ENCODE results near the gene CTNNAL1. TPM values are rescaled to one million over a fixed set of nuclear protein-coding genes. Genes with fewer than 3 reads are reported as not detected.
"Not testable (repeated sequence)": the region's sequence is repeated elsewhere in the genome, so short reads cannot be mapped to it uniquely, and the experiment has no call there.

Gene CTNNAL1
- total and polyA plus RNA-seq, 2 donors (not counting 3 experiments of a cell fraction or from before 2014, with no cell fraction given), result 29.5 to 76.2 TPM

GRCh38 chr9:109060191-109060590, 46.9 kb upstream of the CTNNAL1 start:
- Histone ChIP-seq H3K9me1 (replicated peaks; ENCODE audit: control insufficient read depth, extremely low read depth, insufficient read depth, low read length) (no peaks in the 10 kb centered on the region), H4K20me1 (replicated peaks; ENCODE audit: control insufficient read depth, extremely low read depth, insufficient read depth, low read length) (no peaks in the 10 kb centered on the region), H3K27ac (ENCODE audit: insufficient read depth, low read depth, low read length) (no peak overlapping the region), H3K9ac (replicated peaks; ENCODE audit: extremely low read depth, insufficient read depth, low read length) (no peak overlapping the region), H3K4me2 (ENCODE audit: insufficient read depth, low read length) (no peak overlapping the region), H3K27me3 (ENCODE audit: control insufficient read depth in 2 of 2, insufficient read depth in 2 of 2, low read length in 2 of 2) (no peaks in the 10 kb centered on the region), H3K4me1 (ENCODE audit: control insufficient read depth, extremely low read depth, insufficient read depth, low read length) (peaks cover 3% of the 10 kb centered on the region), H3K4me3 (replicated peaks in 1 of 3; ENCODE audit: insufficient read depth in 1 of 3, low read depth in 1 of 3, low read length in 3 of 3) (no peak overlapping the region), H2AFZ (ENCODE audit: low read depth, low read length) (no peak overlapping the region), H3K79me2 (ENCODE audit: control insufficient read depth, insufficient read depth, low read length) (no peaks in the 10 kb centered on the region), H3K36me3 (ENCODE audit: control insufficient read depth in 2 of 2, extremely low read depth in 1 of 2, insufficient read depth in 2 of 2, low read length in 2 of 2) (peaks cover 11 to 15% of the 10 kb centered on the region in 2 experiments), H3K9me3 (replicated peaks; ENCODE audit: control insufficient read depth, insufficient read depth, low read length) (no peaks in the 10 kb centered on the region)
- FAIRE-seq, result no peak
- DNase-seq (ENCODE audit: low read depth, low spot score), result no peak
- dilution Hi-C loops (cut with MboI; ENCODE audit: extremely low pct_ligation_motif_present, low sequenced_read_pairs) (no loop called here), intact Hi-C loops (cut with micrococcal nuclease) (no loop called here)
- no peak for TF ChIP-seq GATA2 (IDR thresholded peaks at IDR 0.05; ENCODE audit: insufficient read depth, insufficient read length, low read depth, low read length)
- no peak for TF ChIP-seq POLR2A (IDR thresholded peaks at IDR 0.05; ENCODE audit: low read depth, low read length)
- TF ChIP-seq MYC (IDR thresholded peaks at IDR 0.05; ENCODE audit: low read depth, low read length), result no peak
- TF ChIP-seq POLR2AphosphoS5 (IDR thresholded peaks at IDR 0.05; ENCODE audit: insufficient read depth, low read depth, low read length), result no peak
- TF ChIP-seq FOS (IDR thresholded peaks at IDR 0.05; ENCODE audit: borderline replicate concordance, insufficient read depth, low read length), result no peak
- no peak for TF ChIP-seq MAX (IDR thresholded peaks at IDR 0.05; ENCODE audit: insufficient read depth, insufficient read length)
- no peak for TF ChIP-seq EZH2 (IDR thresholded peaks at IDR 0.05; ENCODE audit: borderline replicate concordance, low read depth, low read length, severe bottlenecking)
- no peak for TF ChIP-seq CTCF (IDR thresholded peaks at IDR 0.05; ENCODE audit: extremely low read depth in 1 of 2, insufficient read depth in 1 of 2, low read depth in 1 of 2, low read length in 2 of 2)
- TF ChIP-seq JUN (IDR thresholded peaks at IDR 0.05; ENCODE audit: borderline replicate concordance, insufficient read depth, insufficient read length, low read depth), result no peak
- ChIA-PET CTCF (no interaction called here), POLR2A (no interaction called here)
- BruUV-seq (replicated peaks), result no TSS peak

GRCh38 chr9:109053121-109053520, 39.8 kb upstream of the CTNNAL1 start:
- H3K4me1 ChIP-seq (ENCODE audit: control insufficient read depth, extremely low read depth, insufficient read depth, low read length); H3K9me3 ChIP-seq (replicated peaks; ENCODE audit: control insufficient read depth, insufficient read depth, low read length); H3K4me3 ChIP-seq (replicated peaks in 1 of 3; ENCODE audit: insufficient read depth in 1 of 3, low read depth in 1 of 3, low read length in 3 of 3); H2AFZ ChIP-seq (ENCODE audit: low read depth, low read length); BruUV-seq (replicated peaks); H3K9ac ChIP-seq (replicated peaks; ENCODE audit: extremely low read depth, insufficient read depth, low read length); H3K9me1 ChIP-seq (replicated peaks; ENCODE audit: control insufficient read depth, extremely low read depth, insufficient read depth, low read length); intact Hi-C loops (cut with micrococcal nuclease); DNase-seq (ENCODE audit: low read depth, low spot score); dilution Hi-C loops (cut with MboI; ENCODE audit: extremely low pct_ligation_motif_present, low sequenced_read_pairs); H3K27me3 ChIP-seq (ENCODE audit: control insufficient read depth in 2 of 2, insufficient read depth in 2 of 2, low read length in 2 of 2); FAIRE-seq; H3K79me2 ChIP-seq (ENCODE audit: control insufficient read depth, insufficient read depth, low read length); H4K20me1 ChIP-seq (replicated peaks; ENCODE audit: control insufficient read depth, extremely low read depth, insufficient read depth, low read length); POLR2A ChIA-PET; H3K4me2 ChIP-seq (ENCODE audit: insufficient read depth, low read length); H3K27ac ChIP-seq (ENCODE audit: insufficient read depth, low read depth, low read length): not testable (repeated sequence)
- H3K36me3 ChIP-seq (ENCODE audit: control insufficient read depth in 2 of 2, extremely low read depth in 1 of 2, insufficient read depth in 2 of 2, low read length in 2 of 2), result peaks cover 13 to 18% of the 10 kb centered on the region in 2 experiments
- CTCF ChIA-PET, result interaction anchor here (1.9 kb wide), 1 partner anchor 9 kb away, joined by 6 read pairs; no protein-coding TSS in a partner anchor
